Fibroblast of skin of back (primary cell): Measurements from ENCODE around the gene LRP10.
A peak's percentile ranks its signal among the peaks of the same experiment; 100 is the strongest.

Experiments used
- DNase-seq: peaks from one replicate; pipeline ENCODE4 v3.0.0-alpha.2; 2013

Gene LRP10

DNA sequence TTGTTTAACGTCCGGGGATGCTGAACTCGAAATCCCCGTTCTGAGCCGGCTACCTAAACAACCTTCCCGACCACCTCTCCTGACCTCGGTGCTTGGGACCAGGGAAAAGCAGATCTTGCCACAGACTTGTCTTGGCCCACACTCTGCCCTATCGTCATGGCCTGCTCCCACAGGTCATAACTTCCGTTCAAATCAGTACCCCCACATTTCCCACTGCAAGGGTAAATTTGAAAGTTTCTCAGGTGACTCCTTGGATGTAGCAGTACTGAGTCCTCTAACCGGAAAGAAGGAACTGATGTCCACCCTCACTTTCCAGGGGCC, 48.0 kb downstream of the LRP10 start:
- no peak for DNase-seq

DNA sequence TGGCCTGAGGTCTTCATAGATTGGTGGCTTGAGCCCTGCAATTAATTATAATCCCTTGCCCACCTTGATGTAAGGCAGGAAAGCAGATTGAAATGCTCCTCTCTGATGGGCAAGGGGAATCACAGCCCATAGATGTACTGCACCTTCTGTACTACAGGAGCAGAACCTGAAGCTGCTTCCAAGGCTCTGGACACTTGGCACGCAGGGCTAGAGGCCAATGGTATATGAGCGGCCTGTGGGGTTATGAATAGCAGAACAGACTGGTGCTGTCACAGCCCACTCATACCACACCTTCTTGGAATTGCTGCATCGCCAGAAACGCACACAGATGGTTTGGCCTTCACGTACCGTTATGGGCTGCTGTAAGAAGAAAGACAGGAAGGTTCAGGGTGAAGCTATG, 49.2 kb downstream of the LRP10 start:
- no peak for DNase-seq

DNA sequence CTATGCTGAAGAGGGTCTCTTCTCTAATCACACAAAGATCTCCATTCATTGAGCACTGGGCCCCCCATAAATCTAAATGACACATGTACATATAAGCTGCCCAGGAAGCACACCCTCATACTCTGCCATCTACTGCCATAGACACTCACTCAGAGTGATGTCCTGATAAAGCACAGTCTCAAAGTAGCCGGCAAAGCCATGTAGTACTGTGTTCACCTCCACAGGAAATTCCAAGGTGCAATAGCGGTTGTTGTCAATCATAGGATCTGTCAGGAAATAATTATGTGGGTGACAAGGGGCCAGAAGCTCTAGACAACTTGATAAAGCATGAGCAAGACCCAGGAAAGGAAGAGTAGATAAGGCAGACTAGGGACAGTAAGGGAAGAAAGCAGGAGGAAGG, 50.8 kb downstream of the LRP10 start:
- DNase-seq: no peak

DNA sequence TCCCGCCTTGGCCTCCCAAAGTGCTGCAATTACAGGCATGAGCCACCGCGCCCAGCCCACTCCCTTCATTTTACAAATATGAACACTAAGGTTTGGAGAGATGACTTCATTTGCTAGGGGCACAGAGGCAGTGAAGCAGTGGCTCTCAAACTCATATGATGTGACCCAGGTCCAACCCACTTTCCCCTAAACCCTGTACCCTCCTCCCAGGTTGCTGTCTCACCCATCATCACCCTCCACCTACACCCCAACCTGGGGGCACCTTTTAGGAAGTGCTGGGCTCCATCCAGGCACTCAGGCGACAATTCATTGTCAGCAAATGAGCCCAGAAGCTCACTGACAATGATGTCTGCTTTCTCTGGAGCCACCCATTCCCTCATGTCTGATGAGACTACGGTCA, 52.2 kb downstream of the LRP10 start:
- no peak for DNase-seq

DNA sequence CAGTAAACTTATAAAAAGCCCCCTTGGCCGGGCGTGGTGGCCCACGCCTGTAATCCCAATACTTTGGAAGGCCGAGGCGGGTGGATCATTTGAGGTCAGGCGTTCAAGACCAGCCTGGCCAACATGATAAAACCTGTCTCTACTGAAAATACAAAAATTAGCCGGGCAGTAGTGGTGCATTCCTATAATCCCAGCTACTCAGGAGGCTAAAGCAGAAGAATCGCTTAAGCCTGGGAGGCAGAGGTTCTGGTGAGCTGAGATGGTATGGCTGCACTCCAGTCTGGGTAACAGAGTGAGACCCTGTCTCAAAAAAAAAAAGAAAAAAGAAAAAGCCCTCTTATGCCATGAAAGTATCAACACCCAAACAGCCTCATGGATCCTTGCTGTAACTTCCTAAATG, 54.0 kb downstream of the LRP10 start:
- no peak for DNase-seq

DNA sequence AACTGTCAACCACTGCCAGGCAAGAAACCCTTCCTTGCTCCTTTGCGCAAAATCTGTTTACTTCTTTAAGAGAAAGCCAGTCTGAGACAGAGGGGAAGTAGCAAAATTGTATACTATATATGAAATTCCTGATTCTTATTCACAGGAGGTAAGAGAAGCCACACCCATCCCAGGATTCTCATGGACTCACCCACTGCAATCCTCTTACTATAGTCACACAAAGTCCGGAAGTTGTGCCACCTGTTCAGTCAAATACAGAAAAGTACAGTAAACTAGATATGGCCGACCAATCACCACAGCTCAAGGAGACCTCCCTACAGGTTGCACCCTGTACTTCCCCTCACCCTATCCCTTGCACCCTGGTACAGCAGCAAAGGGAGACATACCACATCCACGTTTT, 54.8 kb downstream of the LRP10 start:
- DNase-seq: peak; percentile 9

DNA sequence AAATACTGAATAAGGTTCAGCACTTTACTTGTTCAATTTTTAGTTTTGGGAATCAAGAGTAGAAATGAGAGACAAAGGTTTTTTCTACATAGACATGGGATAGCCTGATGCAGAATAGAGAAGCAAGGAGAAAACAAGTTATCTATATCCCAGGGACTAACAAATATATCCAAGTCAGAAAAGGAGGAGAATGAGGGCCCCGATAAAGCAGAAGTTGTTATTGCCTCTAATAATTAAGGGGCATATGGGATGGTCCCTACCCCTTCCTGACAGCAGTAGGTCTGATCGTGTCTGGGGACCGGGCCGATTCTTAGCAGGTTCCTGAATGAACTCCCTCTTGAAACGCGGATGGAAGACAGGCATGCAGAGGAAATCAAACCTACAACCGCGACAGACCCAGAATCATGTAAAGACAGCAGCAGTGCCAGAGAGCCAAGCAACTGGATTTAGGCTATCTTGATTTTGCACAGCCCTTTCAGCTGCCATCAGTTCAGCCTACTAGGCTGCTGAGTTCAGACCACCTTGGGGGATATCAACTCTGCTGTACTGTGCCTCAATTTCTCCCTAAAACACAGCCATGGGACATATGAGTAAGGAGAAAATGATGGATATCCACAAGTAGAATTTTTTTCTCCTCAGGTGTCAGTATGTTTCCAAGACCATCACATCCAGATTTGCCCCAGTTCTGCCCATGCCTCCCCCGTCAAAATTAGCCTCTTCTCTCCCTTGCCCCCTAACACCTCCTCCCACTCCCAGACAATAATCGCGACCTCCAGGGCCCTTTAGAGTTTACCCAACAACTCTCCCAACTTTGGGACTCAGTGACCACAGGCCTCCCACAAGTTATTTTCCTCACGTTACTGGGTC, 56.9 kb downstream of the LRP10 start:
- no peak for DNase-seq

DNA sequence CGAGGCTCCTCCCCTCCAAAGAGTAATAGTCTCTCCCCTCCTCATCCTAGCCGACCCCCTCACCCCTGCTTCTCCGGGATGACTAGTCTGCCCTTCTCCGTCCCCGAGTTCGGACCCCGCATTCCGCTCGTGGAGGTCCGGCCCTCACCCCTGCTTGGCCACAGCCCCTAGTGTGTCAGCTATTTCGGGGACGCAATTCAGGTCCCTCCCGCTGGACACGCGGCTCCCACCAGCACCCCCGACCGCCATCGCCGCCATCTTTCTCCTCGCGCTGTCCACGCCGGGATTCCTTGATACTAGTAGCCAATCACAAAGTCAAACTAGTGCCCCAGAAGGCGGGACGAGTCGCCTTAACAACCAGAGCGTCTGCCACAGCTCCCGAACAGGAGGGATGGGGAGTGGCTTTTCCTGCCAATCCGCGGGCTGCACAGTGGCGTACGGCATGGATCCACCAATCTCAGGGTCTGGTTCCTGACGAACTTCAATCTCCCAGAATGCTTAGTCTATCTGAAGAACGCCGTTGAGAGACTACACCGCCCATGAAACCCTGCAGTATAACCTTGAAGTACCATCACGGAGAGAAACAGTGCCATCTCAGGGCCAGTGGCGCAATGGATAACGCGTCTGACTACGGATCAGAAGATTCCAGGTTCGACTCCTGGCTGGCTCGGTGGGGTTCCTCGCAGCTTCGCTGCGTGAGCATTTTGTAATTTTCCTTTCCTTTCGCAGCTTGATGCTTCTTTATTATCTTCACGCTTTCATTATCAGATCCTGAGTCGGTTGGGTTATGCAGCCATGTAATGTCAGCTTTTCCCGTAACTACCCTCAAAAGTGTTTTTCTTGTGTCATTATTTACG, 57.8 kb downstream of the LRP10 start, which contains the start of gene PRMT5:
TSS of gene PRMT5 (minus strand) at position 273 of the 857 bp plus-strand sequence. CDS start at position 258, 15 bp downstream.
- DNase-seq: peak; percentile 100

DNA sequence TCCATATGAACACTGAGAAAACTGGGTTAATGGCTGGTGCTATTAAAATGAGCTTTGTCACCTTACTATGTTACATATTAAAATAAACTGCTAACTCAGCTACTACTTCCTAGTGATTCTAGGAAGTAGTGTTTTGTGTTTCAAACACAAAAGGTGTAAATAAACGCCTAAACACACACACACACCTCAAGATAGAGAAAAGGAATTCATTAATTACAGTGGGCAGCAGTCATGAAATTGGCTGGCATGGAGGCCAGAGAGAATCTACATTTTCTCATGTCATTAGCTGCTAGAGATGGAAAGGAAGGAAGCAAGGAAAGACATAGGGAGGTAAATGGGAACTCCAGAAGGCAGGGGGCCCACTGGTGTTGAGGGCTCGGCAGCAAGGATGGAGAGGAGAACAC, 58.4 kb downstream of the LRP10 start:
- no peak for DNase-seq
